ENCODE measurements around the gene HDGF.
"Not testable (repeated sequence)": the region's sequence is repeated elsewhere in the genome, so short reads cannot be mapped to it uniquely, and the experiment has no call there.

Gene HDGF

DNA sequence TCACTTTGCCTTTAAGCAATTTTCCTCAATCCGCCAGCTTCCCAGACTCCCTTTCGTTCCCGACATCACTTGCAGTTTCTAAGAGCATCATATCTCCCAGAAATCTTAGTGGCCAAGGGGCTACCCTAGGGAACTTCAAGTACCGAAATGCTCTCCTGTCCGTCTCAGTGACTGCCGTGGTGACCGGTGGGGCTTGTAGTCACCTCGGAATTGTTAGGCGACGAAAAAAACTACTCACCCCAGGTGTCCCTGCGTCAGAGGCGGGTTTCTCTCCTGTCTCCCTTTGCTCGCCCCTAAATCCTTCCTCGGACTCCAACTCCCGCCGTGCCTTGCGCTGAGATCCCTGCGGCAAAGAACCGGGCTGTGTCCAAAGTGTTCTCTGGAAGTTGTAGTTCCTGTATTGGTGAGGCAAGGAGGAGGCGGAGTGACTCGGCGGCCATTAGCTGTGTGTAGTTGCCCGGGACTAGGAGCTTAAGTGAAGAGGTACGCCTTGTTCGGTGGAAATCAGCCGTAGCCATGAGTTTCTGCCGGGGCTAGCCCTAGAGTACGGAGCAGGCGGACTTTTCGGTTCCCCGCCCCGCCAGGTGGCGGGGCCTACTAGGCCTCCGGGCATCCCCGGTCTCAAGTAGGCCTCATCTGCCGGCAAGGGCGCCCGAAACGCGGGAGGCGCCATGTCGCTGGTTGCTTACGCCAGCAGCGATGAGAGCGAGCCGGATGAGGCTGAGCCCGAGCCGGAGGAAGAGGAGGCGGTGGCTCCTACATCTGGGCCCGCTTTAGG, 15.8 kb upstream of the HDGF start, which contains the start of gene PRCC:
Gene PRCC (plus strand): TSS at position 435 of the 778 bp plus-strand sequence. CDS start 237 bp downstream, at position 672.
- peak; percentile 90 to 94 for DNase-seq (ENCODE audit: low read depth in 2 of 2)

- DNase-seq (ENCODE audit: low read depth in 2 of 2), result no peak
Observed at GRCh38 chr1:156766298-156767100, 15.0 kb upstream of the HDGF start.

DNA sequence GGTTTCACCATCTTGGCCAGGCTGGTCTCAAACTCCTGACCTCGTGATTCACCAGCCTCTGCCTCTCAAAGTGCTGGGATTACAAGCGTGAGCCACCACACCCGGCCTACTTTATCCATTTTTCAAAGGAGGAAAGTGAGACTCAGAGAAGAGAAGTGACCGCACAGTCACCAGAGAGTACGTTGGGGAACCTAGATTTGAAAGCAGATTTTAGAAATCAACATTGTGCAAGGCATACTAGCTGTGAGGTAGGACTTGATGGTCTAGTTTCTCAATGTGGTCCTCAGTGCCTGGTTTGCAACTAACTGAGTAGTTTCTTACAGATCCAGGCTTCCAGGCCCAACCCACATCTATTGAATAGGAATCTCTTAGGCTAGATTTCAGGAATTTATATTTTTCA, 14.2 kb upstream of the HDGF start:
- no peak for DNase-seq (ENCODE audit: low read depth in 2 of 2)

- DNase-seq (ENCODE audit: low read depth in 2 of 2), result not testable (repeated sequence)
Observed at GRCh38 chr1:156765136-156765535, 13.7 kb upstream of the HDGF start.

- no peak for DNase-seq (ENCODE audit: low read depth in 2 of 2)
Observed at GRCh38 chr1:156760796-156761104, 9.3 kb upstream of the HDGF start.

GRCh38 chr1:156760092-156760795, 8.8 kb upstream of the HDGF start:
- DNase-seq (ENCODE audit: low read depth in 2 of 2), result no peak

GRCh38 chr1:156757572-156758253, 6.2 kb upstream of the HDGF start:
- DNase-seq (ENCODE audit: low read depth in 2 of 2), result not testable (repeated sequence)

DNA sequence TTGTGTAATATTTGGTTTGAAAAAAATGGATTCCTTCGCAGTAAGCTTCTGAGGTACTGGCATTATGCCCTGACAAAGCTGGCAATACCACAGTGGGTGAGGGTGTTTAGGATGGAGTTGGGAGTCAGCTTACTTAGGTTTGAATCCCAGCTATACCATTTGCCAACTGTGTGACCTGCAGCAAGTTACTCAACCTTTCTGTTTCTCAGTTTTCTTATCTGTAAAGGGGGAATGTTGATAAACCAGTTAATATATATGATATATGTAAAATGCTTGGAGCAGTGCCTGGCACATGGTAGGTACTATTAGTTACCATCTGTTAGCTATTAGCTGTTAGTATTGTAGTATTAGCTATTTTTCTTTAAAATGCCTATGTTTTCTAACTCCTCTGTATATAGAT, 4.9 kb upstream of the HDGF start:
- no peak for DNase-seq (ENCODE audit: low read depth in 2 of 2)

DNA sequence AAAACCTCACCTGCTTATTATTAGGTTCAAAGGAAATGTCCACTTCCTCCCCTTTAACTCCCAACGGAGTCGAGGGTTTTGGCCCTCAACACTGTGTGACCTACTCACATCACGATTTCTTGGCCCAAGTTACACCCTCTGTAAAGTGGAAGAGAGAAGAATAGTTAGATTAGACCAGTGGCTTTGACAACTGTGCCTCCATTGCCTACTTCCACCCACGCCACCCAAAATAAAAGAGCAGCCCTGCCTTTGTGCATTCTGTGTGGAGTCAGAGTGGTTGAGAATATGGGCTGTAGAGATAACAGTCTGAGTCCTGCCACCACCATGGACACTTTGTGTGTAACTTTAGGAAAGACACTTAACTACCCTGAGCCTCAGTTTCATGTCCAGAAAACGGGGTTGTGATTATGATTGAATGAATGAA, 4.1 kb upstream of the HDGF start:
- no peak for DNase-seq (ENCODE audit: low read depth in 2 of 2)

GRCh38 chr1:156754219-156754618, 2.7 kb upstream of the HDGF start:
- DNase-seq (ENCODE audit: low read depth in 2 of 2), result no peak

- no peak for DNase-seq (ENCODE audit: low read depth in 2 of 2)
Observed at GRCh38 chr1:156752843-156753482, 1.5 kb upstream of the HDGF start.

DNA sequence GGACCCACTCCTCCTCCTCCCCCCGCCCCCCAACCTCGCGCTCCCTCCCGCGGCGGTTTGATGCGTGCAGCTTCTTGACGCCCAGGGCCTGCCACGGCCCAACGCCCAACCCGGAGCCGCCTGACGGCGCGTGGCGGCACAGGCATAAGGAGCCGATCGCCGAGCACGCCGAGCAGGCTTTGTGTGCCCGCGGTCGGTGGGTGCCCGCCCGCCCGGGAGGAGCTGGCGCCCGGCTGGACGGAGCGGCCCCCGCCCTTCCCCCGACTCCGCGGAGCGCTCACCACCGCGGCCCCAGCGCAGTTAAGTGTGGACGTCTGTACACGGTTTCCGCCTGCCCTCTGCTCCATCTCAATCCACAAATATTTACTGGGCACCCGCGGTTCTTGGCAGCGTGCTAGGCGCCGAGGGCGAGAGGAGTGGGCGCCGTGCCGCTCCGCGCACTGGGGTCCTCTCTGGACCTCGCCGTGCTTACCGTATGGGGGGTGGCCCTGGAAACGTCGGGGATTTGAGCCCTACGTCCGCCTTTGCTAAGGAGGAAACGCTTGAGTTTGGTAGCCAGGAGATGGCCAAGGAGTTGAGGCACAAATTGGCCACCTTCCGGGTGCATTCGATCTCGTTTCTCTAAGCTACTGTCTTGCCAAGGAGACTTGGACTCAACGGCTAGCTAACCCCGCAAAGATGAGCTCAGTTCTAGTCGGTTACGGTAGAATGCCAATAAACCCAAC, 444 bp upstream of the HDGF start:
- peak; percentile 92 to 95 for DNase-seq (ENCODE audit: low read depth in 2 of 2)

GRCh38 chr1:156750711-156751450, 594 bp downstream of the HDGF start:
- no peak for DNase-seq (ENCODE audit: low read depth in 2 of 2)

DNA sequence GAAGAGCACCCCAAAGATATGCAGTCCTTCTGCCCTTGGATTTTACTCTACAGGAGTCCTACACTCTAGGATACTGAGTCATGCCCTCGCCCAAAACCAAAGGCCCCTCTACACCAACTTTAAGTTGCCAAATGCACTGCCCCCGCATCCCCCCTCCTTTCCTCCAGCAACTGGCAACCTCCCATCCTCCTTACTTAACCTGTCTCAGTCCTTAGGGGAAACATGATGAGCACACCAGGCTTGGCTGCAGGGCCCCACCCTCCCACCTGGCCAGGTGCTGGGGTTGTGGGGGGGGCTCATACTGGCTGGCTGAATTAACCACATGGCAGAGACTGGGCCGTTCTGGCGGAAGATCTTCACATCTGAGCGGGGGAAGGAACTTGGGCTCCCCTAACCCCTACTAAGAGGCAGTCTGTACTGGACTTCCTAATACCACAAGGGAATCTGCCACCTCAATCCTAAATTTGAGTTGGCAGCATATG, 1.2 kb downstream of the HDGF start:
- no peak for DNase-seq (ENCODE audit: low read depth in 2 of 2)

DNA sequence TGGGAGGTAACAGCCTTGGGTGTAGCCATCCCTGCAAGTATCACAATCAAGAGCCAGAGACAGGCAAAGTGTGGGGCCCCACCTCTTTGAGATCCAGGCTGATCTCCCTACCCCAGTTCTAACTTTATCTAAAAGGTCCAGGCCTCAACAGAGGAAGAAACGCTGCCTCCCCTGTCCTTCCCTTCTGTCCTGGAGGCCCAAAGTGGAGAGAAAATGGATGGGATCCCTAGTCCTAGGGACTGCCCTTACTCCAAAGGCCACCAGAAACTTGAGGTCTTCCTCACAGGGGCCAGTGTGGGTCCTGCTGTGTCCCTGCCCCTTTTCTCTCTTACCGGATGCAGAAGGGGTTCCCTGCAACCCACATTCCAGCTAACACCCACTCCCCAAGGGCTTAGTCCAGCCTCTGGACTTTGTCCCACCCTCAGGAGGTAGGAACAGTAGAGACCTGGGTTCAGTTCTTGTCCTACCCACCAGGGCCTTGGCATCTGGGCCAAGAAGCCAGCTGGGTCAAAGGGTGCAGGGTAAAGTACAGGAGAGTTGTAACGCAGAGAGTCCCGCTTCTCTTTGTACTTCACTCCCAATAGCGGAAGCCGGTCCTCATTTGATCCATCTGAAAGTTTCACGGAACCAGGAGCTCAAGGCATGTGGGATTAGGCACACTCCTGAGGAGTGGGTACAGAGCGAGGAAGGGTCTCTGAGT, 1.9 kb downstream of the HDGF start:
- no peak for DNase-seq (ENCODE audit: low read depth in 2 of 2)

DNA sequence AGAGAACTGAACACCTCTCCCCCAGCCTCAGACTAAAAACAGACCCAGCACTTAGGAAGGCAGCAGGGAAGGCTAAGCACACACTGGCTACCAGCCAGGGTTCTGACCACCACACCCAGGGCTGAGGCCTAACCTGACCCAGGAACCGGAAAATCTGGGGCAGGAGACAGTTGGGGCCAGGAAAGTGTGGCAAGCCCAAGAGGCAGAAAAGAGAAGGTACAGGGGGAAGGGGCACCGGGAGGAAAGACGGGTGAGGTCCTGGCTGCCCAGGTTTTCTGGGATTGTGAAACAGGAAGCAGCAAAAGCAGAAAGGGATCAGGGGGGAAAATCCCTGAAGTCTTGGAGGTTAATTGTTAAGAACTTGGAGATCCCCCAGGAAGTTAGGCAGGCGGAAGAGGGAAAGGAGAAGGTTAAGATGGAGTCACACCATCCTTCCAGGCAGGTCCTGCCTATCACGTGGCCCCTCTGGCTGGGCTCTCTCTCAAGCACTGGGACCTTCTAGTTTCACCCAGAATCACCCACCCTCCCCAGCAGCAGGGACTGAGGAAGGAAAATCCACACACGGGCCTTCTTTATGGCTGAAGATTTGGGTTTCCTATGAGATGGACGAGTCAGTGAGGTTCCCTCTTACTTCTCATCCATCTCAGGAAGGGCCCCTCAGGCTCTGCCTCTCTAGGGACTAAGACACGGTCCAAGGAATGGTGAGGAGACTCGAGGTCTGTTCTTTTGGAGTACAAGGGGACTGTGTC, 2.6 kb downstream of the HDGF start:
- DNase-seq (ENCODE audit: low read depth in 2 of 2), result no peak

DNA sequence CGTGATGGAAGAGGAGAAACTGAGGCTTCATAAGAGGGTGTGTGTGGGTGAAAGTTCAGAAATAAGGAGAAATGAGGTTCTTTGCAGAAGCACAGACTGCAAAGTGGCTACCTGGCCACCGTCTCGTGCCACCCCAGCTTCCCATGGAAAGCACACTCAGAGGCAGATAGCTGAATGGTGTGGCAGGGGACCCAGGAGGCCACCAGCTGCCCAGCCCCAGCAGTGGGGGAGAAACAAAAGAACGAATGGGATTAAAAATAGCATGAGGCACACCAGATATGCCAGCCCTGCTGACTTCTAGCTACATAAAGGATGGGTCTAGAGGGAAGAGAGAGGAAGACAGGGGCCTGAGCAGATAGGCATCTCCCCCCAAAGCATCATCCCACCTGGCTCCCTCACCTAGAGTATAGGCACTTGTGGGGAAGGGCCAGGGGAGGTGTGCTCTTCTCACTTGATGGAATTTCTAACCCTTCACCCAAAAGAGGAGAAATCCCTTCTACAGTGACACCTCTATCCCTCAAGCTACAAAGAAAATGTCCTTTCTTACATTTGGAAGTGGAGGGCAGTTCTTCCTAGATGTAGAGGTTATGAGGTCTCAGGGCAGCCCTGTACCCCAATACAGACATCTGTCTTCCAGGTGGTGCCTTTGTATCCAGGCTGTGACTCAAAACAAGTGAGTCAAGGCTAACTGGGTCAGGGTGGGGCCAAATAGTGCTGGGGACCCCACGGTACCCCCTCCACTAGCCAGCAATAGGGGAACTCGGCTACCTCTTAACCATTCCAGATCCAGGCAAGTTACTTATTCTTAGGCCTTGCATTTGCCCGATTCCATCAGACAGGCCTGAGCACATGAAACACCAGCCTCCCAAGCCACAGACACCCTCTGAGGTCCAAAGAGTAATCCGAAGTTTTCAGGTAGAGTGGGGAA, 3.5 kb downstream of the HDGF start:
- no peak for DNase-seq (ENCODE audit: low read depth in 2 of 2)

Data from stimulated activated CD8-positive, alpha-beta memory T cell treated with anti-CD3 and anti-CD28 coated beads, Interleukin-2, amount 100 ng/mL, for 1 hour (primary cell).